Measurements from ENCODE around the gene POU3F2.
A peak's percentile ranks its signal among the peaks of the same experiment; 100 is the strongest.

POU3F2 gene

DNA sequence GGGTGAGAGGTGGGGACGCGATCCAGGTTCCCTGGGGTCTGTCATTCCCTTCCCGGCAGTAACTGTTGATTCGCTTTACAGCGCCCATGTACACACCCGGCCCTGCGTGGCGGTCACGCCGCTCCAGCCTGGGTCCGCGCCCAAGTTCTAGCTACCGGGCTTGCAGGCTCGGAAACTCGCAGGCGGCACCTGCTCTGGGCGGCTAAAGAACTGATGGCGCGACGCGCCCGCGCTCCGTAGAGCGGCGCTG lies 1.4 kb upstream of the POU3F2 start:
- Histone ChIP-seq H3K27me3 (ENCODE audit: insufficient read depth, low read length, poor library complexity, severe bottlenecking) (peaks cover 11% of the 10 kb centered on the region), H3K9ac (ENCODE audit: low read depth, low read length, poor library complexity, severe bottlenecking) (no peak overlapping the region)

DNA sequence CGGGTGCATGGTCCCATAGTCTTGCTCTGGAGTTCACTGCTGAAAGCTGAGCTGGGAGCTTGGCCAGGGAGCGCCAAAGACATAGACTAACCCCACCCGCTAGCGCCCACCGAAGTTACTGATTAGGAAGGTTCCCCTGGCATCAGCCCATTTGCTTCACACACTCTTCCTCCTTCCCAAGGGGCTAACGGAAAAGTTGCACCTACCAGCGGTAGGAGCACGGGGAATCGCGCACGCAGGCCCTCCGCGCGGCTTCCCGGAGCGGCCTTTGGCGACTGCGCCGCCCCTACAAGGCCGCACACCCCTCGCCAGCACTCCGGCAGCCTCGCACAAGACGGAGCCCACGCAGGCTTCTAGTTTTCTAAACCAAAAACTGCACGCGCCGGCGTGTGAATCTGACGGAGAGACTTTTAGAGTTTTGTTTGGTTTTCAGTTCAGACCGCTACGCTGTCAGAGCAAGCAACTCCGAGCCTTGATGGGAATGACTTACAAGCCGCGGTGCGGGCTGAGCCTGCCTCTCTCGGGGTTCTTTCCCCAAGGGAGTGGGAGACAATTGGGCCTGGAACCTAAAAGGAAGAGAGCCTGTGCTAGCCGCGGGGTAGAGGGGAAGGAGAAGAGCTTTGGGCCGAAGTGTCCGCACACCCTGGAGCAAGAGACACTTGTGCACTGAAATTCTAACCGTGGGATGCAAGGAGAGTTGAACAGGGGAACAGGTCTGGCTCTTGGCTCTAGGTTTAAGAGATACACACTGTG lies 891 bp upstream of the POU3F2 start:
- peak overlapping the region; percentile 99 for H2AFZ ChIP-seq (ENCODE audit: low read length)
- H3K9ac ChIP-seq (ENCODE audit: low read depth, low read length, poor library complexity, severe bottlenecking): peak overlapping the region; percentile 71
- H3K4me2 ChIP-seq (ENCODE audit: low read depth, low read length, poor library complexity, severe bottlenecking): peak overlapping the region; percentile 96
- no peaks in the 10 kb centered on the region for H3K36me3 ChIP-seq (ENCODE audit: insufficient read depth, low read length)
- peaks cover 30% of the 10 kb centered on the region for H3K4me1 ChIP-seq (ENCODE audit: insufficient read depth, low read length, poor library complexity, severe bottlenecking)
- H3K27me3 ChIP-seq (ENCODE audit: insufficient read depth, low read length, poor library complexity, severe bottlenecking): peaks cover 11% of the 10 kb centered on the region
- H3K79me2 ChIP-seq (ENCODE audit: insufficient read depth, low read length): peaks cover 12% of the 10 kb centered on the region; the same call in 1 of the 2 replicates
- H3F3A ChIP-seq (ENCODE audit: low read depth): no peaks in the 10 kb centered on the region
- peak overlapping the region; percentile 88 for H3K4me3 ChIP-seq (ENCODE audit: low read length, poor library complexity, severe bottlenecking)
- TF ChIP-seq EZH2phosphoT487 (IDR thresholded peaks at IDR 0.05; ENCODE audit: borderline replicate concordance): no peak
- TF ChIP-seq, protein P1, sequence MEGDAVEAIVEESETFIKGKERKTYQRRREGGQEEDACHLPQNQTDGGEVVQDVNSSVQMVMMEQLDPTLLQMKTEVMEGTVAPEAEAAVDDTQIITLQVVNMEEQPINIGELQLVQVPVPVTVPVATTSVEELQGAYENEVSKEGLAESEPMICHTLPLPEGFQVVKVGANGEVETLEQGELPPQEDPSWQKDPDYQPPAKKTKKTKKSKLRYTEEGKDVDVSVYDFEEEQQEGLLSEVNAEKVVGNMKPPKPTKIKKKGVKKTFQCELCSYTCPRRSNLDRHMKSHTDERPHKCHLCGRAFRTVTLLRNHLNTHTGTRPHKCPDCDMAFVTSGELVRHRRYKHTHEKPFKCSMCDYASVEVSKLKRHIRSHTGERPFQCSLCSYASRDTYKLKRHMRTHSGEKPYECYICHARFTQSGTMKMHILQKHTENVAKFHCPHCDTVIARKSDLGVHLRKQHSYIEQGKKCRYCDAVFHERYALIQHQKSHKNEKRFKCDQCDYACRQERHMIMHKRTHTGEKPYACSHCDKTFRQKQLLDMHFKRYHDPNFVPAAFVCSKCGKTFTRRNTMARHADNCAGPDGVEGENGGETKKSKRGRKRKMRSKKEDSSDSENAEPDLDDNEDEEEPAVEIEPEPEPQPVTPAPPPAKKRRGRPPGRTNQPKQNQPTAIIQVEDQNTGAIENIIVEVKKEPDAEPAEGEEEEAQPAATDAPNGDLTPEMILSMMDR (conservative IDR thresholded peaks at IDR 0.05; ENCODE audit: low read length): no peak
- no peaks in the 10 kb centered on the region for H3K9me2 ChIP-seq (replicated peaks; ENCODE audit: low read depth, low read length)
- no peaks in the 10 kb centered on the region for H4K20me1 ChIP-seq (ENCODE audit: insufficient read depth, low read length, poor library complexity, severe bottlenecking)
- no peaks in the 10 kb centered on the region for H3K9me3 ChIP-seq (ENCODE audit: insufficient read depth, low read depth, low read length)

More for the DNA sequence above, 1.4 kb upstream of the POU3F2 start:
- Histone ChIP-seq H4K20me1 (ENCODE audit: insufficient read depth, low read length, poor library complexity, severe bottlenecking) (no peaks in the 10 kb centered on the region), H3K4me2 (ENCODE audit: low read depth, low read length, poor library complexity, severe bottlenecking) (no peak overlapping the region), H2AFZ (ENCODE audit: low read length) (no peak overlapping the region), H3K36me3 (ENCODE audit: insufficient read depth, low read length) (no peaks in the 10 kb centered on the region), H3K9me3 (ENCODE audit: insufficient read depth, low read depth, low read length) (no peaks in the 10 kb centered on the region), H3K9me2 (replicated peaks; ENCODE audit: low read depth, low read length) (no peaks in the 10 kb centered on the region), H3K4me3 (ENCODE audit: low read length, poor library complexity, severe bottlenecking) (no peak overlapping the region), H3K79me2 (ENCODE audit: insufficient read depth, low read length) (peaks cover 12% of the 10 kb centered on the region; the same call in 1 of the 2 replicates), H3F3A (ENCODE audit: low read depth) (no peaks in the 10 kb centered on the region), H3K4me1 (ENCODE audit: insufficient read depth, low read length, poor library complexity, severe bottlenecking) (peaks cover 31% of the 10 kb centered on the region)
- TF ChIP-seq, protein P1 (conservative IDR thresholded peaks at IDR 0.05; ENCODE audit: low read length): no peak
- no peak for TF ChIP-seq EZH2phosphoT487 (IDR thresholded peaks at IDR 0.05; ENCODE audit: borderline replicate concordance)

DNA sequence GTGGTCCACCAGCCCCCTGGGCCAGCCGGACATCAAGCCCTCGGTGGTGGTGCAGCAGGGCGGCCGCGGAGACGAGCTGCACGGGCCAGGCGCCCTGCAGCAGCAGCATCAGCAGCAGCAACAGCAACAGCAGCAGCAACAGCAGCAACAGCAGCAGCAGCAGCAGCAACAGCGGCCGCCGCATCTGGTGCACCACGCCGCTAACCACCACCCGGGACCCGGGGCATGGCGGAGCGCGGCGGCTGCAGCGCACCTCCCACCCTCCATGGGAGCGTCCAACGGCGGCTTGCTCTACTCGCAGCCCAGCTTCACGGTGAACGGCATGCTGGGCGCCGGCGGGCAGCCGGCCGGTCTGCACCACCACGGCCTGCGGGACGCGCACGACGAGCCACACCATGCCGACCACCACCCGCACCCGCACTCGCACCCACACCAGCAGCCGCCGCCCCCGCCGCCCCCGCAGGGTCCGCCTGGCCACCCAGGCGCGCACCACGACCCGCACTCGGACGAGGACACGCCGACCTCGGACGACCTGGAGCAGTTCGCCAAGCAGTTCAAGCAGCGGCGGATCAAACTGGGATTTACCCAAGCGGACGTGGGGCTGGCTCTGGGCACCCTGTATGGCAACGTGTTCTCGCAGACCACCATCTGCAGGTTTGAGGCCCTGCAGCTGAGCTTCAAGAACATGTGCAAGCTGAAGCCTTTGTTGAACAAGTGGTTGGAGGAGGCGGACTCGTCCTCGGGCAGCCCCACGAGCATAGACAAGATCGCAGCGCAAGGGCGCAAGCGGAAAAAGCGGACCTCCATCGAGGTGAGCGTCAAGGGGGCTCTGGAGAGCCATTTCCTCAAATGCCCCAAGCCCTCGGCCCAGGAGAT lies 1.0 kb downstream of the POU3F2 start:
- H3F3A ChIP-seq (ENCODE audit: low read depth): no peaks in the 10 kb centered on the region
- peaks cover 12% of the 10 kb centered on the region; the same call in 1 of the 2 replicates for H3K79me2 ChIP-seq (ENCODE audit: insufficient read depth, low read length)
- TF ChIP-seq, protein P1 (conservative IDR thresholded peaks at IDR 0.05; ENCODE audit: low read length): no peak
- no peak for TF ChIP-seq EZH2phosphoT487 (IDR thresholded peaks at IDR 0.05; ENCODE audit: borderline replicate concordance)
- H3K9ac ChIP-seq (ENCODE audit: low read depth, low read length, poor library complexity, severe bottlenecking): peak overlapping the region; percentile 61
- H2AFZ ChIP-seq (ENCODE audit: low read length): peak overlapping the region; percentile 53; the same call in 1 of the 2 replicates
- no peaks in the 10 kb centered on the region for H3K36me3 ChIP-seq (ENCODE audit: insufficient read depth, low read length)
- peaks cover 11% of the 10 kb centered on the region for H3K27me3 ChIP-seq (ENCODE audit: insufficient read depth, low read length, poor library complexity, severe bottlenecking)
- no peaks in the 10 kb centered on the region for H4K20me1 ChIP-seq (ENCODE audit: insufficient read depth, low read length, poor library complexity, severe bottlenecking)
- no peaks in the 10 kb centered on the region for H3K9me3 ChIP-seq (ENCODE audit: insufficient read depth, low read depth, low read length)
- peak overlapping the region; percentile 88 for H3K4me3 ChIP-seq (ENCODE audit: low read length, poor library complexity, severe bottlenecking)
- peak overlapping the region; percentile 89 for H3K4me2 ChIP-seq (ENCODE audit: low read depth, low read length, poor library complexity, severe bottlenecking)
- no peaks in the 10 kb centered on the region for H3K9me2 ChIP-seq (replicated peaks; ENCODE audit: low read depth, low read length)
- H3K4me1 ChIP-seq (ENCODE audit: insufficient read depth, low read length, poor library complexity, severe bottlenecking): peaks cover 23% of the 10 kb centered on the region

Measured in Loucy (cell line).